Measurements from ENCODE around the gene MSI2.

The MSI2 gene

DNA sequence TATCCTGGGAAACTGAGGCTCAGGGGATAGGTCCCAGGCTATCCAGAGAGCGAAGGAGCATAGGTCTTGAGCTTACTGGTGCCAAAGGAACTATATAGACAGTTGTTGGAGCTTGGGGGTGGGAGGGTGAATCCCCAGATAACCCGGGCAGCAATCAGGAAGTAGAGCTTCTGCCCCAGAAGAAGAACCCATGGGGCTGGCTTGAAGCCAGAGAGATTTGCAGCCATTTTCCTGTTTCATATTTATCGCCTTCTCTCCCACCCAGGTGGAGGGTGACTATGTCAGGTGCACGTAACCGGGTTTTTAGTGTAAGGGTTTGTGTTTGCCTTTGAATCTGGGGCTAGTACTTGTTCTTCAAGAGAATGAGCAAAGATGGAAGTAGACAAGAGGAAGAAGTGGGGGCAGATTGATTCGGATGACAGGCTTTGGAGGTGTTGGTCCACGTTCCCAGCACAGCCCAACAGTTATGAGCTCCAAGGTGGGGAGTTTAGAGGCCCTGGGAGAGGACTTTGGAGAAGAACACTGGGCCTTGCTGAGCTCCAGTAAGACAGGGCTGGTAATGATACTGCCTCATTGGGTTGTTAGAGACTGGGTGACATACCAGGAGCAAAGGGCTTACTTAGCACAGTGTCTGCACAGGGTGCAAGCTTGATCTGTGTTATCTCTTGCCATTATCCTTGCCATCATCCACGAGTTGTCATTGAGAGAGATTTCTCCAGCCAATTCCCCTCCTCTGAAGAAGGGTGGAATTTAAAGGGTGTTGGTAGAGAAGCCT lies 343.1 kb downstream of the MSI2 start:
- no peak for DNase-seq (ENCODE audit: low spot score)

DNA sequence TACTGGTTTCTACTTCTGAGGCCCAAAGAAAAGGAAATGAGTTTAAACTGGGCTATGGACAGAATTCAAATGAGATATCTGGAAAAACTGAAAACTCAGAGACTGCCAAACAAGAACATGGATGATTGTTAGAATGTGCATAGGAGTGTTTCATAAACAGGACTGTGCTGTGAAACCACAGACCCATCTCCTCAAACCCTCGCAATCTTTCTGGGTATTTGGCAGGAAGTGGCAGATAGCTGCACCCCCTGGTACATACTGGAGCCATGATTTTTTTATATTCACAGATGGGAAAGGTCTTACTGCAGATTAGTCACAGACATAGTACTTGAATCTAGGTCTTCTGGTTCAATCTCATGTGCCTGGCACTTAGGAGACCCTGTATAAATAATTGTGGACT lies 343.8 kb downstream of the MSI2 start:
- DNase-seq (ENCODE audit: low spot score): no peak

DNA sequence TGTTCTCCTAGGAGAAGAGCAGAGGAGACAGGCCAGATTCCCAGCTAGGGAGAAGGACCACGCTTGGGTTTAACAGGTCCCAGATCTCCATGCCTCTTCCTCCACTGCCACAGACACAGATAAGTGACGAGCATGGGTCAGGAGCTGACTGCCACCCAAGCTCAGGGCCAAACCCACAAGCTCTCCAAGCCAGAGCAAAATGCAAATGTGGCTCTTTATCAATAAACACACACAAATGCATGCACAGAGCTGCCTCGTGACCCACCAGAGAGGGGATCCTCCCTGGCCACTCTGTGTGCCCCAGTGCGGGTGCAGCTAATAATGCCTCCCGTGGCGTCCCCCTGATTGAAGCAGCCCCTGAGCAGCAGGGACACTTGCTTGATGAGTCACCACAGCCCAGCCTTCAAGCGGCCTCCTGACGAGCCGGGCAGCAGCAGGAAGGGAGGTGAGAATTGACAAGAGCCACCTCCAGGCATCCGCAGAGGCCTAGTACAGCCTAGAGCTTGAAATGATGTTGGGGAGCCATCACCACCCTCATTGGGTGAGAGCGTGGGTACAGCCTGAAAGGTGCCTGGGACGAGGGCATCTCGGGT lies 344.9 kb downstream of the MSI2 start:
- no peak for DNase-seq (ENCODE audit: low spot score)

DNA sequence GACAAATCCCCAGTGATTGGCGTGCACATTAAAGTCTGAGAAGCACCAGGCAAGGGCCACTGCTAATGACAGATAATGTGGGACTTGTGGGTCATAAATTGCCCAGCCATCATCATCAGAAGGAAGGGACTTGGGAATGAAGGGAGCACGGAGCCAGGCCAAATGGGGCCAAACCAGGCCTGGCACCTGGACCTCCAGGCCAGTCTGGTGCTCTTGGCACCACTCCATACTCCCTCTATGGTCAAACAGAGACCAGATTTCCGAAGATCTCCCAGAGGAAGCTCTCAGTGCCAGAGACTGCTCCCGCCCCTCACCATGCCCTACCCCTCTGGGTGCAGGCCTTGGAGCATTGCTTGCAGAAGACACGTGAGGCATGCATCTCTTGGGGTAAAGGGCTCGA lies 346.6 kb downstream of the MSI2 start:
- DNase-seq (ENCODE audit: low spot score): no peak

DNA sequence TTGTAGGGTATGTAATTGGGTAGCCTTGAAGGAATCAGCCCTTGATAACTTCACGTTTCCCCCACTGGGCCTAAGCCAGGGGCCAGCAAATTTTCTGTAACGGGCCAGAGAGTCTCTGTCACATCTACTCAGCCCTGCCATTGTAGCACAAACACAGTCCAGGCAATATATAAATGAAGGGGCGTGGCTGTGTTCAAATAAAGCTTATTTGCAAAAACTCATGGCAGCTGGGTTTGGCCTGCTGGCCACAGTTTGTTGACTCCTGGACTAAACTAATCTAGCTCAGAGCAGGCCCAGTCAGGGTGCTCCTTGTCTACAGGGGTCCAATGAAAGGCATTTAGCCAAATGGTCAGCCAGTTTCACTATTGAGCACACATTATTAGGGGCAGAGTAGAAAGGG lies 347.2 kb downstream of the MSI2 start:
- no peak for DNase-seq (ENCODE audit: low spot score)

DNA sequence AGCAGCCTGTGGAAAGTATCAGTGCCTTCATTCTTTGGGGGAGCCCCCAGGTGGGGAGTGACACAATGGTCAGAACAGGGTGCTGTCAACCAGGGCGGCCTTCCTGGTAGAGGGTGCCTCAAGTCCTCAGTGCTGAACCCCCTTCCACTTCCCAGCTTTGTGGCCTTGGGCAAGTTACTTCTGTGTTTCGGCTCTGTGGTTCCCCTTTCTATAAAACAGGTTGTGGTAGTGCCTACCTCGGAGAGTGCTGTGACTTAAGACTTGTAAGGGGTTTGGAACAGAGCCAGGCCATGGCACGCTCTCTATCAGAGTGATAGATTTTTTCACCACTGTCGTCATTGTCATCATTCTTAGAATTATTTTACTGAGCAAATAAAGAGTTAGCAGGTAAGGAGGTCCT lies 347.7 kb downstream of the MSI2 start:
- no peak for DNase-seq (ENCODE audit: low spot score)

DNA sequence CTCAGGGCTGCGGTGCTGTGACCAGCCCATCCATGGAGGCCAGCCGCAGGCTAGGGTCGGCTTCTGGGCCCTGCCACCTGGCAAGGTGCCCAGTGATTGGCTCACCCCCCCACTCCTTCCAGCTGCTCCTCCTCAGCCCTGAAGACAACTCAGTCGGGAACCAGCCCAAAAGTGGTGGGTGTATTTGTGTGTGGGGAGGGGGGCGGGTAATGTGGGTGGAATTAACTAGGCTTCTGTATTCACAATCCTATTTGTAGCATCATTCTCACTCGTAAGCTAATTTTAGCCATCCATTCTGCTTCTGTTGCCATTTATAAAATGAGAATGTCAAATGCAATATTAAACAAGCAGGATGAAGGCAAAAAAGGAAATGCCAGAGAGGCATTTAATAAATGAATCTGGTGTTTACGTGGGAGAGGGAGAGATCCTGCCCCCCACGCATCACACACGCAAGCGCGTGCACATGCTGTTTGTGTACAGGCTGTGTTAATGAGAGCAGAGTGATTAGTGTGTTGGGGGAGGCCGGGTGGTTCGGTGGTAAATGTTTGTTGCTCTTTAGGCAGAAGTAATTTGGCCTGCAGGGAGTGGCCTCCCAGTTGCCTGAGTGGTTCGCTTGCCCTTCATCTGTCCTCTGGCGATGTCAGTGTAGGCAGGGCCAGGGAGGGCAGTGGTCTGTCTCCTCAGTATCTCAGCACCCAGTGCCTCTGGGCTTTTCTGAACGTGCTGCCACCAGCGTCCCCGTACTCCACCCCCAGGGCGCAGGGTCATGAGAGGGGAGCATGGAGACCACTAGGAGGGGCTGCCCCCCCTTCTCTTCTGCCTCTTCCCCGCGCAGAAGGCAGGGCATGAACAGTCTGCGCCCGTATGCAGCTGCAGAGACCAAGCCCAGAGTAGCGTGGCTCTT lies 348.7 kb downstream of the MSI2 start:
- DNase-seq (ENCODE audit: low spot score): peak; percentile 57

DNA sequence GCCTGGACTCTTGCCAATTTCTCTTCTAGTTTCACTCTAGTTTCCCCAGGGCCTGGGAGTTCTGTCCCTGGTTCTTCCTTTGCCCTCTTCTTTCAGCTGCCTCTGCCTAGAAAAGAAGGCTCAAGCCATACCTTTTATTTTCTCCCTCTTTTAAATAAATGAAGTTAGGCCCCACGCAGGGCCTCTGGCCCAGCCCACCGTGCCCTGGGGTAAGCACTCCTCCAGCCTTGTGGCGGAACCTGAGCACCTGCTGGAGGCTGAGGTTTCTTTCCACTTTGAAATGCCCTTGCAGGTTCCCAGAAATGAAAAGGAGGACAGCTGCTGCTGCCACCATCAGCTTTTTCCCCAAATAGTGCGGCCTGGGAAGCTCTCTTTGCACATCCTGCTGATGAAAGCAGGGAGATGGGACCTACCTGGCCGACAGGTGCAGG lies 349.4 kb downstream of the MSI2 start:
- DNase-seq (ENCODE audit: low spot score): no peak

DNA sequence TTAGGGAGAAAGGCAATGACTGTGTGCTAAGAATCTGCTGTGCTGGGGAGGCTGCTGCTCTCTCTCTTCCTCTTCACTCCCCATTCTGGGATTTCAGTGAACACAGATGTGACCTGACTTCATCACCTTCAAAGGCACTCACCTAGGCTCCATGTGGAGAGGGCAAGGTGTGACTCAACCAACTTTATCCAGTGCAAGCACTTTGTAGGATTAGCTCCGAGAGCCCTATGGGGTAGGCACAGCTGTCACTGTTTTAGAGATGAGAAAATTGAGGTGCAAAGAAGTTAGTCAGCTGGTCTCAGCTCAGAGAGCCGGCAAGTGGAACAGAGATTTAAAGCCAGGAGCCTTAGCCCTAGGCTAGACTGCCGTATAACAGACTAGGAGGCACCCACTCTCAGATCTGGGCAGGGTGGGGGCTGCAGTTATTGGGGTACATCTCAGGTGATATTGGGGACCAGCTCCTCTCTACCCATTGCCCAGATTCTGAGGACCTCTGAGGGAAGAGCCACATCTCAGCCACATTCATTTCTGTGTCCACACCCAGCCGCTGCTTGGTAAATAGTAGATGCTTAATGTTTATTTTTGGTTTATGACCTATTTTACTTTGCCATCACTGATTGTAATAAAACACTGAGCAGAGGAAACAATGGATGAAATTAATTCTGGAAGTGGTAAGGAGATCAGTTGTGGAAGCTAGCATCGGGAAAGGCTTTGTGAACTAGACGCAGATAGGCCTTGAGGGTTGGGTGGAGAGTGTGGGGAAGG lies 350.0 kb downstream of the MSI2 start:
- DNase-seq (ENCODE audit: low spot score): no peak

DNA sequence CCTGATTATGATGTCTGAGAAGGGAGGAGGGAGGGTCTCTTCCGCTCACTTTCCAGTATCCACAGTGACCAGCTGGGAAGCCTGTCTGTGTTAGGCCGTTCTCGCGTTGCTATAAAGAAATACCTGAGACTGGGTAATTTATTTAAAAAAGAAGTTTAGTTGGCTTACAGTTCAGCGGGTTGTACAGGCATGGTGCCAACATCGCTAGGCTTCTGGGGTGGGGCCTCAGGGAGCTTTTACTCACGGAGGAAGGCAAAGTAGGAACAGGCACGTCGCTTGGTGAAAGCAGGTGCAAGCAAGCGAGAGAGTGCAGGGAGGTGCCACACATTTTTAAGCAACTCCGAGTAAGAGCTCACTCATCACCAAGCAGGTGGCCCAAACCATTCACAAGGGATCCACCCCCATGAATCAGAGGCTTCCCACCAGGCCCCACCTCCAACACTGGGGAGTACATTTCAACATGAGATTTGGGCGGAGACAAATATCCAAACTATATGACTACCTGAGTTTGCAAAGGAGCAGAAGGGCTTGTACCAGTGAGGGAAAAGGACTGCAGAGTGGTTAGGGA lies 351.3 kb downstream of the MSI2 start:
- no peak for DNase-seq (ENCODE audit: low spot score)

DNA sequence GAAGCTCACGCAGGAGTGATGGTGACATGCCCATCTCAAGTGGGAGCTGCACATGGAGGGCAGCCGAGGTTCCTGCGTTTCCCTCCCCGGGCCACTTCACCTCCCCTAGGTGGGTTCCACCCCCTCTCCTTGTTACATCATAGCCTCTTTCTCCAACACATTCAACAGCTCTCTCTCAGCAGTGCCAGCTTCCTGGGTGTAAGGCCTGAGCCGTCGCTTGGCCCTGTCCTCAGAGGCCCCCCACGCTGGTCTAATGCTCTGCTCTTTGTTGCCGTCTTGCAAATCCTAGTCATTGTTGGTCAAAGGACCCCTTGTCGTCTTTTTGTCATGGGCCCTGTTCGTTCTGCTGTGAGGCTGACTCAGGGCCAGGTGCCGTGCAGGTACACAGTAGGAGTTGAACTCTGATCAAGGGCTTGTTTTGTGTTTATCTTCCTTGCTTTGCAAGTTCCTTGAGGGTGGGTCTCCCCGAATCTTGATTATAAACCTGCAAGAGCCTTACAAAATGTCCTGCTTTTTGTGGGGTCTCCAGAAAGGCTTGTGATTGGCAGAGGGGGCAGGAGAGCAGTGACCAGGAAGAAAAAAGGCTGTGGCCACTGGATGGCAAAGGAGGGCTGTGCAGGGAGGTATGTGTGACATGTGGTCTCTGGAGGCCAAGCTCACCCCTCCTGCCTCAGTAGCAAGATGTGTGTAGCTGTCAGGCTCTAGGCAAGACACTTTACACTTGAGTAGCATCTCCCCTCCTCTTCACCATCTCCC lies 352.2 kb downstream of the MSI2 start:
- DNase-seq (ENCODE audit: low spot score): no peak

DNA sequence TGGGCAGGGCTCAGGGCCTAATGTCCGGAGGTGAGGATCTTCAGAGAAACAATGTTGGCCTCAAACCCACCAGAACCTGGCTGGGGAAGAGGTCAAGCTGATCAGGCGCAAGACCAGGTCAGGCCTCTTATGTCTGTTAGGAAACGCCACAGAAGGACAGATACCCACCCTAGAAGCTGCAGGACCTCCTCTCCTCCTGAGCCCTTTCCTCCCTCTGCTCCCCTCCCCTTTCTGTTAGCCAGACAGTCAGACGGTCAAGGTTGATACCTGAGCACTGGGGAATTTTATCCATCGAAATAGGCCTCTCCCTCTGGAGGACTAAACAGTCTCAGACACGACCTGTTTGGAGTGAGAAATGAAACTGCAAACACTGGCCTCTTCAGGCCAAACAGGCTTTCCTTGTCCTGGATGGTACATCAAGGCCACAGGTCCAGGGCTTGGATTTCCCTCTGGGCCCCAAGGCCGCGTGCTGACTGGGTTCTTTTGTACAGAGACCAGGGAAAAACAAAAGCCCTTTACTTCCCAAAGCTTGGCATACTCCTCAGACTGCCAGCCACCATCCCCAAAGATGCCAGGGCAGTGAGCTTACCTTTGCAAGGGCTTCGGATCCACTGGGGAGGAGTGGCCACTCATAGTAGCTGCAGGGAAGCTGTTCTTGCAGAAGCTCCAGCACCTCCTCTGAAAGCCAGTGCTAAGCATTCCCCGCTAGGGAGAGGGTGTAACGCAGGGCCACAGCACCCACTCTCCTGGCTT lies 353.0 kb downstream of the MSI2 start:
- DNase-seq (ENCODE audit: low spot score): no peak

DNA sequence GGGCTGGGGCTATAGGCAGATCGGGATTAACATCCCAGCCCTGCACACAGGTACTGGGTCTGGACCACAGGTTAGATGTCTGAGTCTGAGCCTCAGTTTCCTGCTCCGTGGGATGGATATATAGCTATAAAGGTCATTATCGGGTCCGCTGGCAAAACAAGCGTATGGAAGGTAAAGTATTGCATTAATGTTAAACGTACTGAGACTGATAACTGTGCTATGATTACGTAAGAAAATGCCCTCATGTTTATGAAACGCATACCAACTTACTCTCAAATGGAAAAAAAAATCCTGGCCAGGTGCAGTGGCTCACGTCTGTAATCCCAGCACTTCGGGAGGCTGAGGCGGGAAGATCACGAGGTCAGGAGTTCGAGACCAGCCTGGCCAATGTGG lies 353.6 kb downstream of the MSI2 start:
- no peak for DNase-seq (ENCODE audit: low spot score)

DNA sequence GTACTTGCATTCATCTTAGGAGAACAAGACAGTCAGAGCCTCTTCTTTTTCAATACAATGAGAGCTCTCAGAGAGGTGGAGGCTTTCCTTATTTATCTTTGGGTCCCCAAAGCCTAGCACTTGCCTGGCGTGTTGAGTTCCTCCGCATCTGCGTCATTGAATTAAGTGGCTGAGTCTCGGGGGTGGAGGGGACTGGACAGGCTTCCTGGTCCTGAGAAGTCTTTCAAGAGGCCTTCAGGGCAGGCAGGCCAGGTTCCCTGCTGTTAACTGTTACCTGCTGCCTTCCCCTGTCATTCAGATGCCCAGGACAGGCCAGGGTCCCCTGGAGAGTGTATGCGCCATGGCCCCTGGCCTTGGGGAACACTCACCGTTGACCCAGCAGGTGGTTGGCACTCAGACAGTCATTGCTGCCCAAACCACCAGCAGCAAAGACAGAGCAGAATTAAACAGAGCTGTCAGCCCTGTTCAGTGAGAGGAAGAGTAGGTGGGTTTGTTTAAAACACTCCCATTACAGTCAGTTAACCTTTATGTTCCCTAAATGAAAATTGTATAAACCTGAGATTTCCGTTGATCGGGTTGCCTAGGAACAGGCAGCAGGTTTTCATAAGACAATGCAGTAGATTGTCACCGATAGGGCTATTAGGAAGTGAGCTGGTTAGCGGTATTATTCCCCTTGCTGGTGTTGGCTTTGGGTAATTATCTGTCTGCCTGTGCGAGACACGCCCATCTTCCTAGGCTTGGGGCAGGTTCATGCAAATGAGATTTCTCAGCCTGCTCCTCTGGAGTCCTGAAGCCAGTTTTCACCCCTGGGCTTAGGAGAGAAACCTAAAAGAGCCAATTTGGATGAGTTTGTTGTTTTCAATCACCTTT lies 356.1 kb downstream of the MSI2 start:
- DNase-seq (ENCODE audit: low spot score): no peak

DNA sequence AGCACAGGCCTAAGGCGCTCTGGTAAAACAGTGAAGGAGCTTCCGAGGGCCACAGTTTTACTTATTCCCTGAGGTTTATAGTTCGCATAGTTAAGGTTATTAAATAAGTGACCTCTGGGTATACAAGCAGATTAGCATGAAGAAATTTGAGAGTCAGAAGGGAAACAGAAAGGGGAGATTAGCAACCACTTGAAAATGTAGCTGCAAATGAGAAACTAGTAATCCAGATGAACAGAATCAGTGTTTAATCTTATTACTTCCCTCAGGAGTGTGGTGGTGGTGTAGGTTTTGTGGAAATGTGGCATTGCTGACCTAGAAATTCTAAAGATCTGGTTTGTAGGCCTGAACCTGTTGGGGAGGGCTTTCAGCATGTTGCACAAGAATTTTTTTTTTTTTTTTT lies 358.4 kb downstream of the MSI2 start:
- no peak for DNase-seq (ENCODE audit: low spot score)

DNA sequence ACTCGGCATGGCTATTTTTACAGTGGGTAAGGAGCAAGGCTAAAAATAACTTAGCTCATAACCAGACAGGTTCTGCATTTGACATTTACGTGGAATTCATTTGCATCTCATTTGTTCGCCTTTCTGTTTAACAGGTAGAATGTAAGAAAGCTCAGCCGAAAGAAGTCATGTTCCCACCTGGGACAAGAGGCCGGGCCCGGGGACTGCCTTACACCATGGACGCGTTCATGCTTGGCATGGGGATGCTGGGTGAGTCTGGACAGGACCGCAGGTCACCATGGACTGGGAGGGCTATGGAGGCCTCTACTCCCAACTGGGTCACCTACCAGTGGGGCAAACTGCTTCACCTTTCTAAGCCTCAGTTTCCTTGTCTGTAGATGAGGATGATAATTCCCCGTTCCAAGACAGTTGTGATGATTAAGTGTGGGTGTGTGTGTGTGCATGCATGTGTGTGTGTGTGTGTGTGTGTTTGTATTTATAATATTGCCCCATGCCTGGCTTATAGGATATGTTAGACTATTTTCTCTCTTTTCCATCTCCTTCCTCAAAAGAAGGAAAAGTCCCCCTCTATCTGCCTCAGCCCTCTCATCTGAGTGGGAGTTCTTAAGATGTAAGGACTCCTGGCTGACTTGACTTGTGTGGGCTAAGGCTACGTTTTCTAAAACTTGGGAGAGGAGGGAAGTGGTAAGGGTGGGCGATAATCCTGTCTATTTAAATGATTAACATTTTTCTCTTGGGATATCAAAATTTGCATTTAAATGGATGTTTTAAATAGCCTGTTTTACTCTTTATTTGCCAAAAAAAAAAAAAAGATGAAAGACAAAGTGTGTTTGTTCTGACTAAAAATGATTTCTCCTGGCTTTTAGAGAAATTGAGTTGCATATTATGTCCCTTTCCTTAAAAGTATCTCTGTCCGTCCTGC lies 359.8 kb downstream of the MSI2 start:
- no peak for DNase-seq (ENCODE audit: low spot score)

DNA sequence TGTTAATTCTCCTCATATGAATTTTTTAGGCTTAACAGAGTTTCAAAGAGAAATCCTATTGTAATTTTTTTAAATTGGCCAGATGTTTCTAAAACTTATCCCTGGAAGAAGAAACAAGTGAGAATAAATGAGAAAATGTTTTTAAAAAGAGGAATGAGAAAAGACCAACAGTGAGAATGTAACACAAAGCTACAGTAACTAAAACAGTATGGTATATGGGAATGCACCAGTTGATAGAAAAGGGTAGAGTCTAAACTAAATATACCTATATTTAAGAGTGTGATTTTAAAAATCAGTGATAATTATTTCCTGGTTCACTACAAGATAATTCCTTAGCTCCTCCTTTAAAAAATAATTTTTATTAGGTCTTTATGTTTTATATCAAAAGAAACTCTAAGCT lies 360.9 kb downstream of the MSI2 start:
- no peak for DNase-seq (ENCODE audit: low spot score)
